GM18873 (cell line): ENCODE data around the gene CMAS.
"Not testable (repeated sequence)": the region's sequence is repeated elsewhere in the genome, so short reads cannot be mapped to it uniquely, and the experiment has no call there.

Source experiments
- ATAC-seq: cut with Tn5 transposase; IDR thresholded peaks from one replicate; pipeline ENCODE4 v1.9.1; 2021; ENCODE audit warnings: mild to moderate bottlenecking, moderate library complexity, moderate number of reproducible peaks; ENCODE audit not compliant: unreplicated experiment, low FRiP score

The CMAS gene

DNA sequence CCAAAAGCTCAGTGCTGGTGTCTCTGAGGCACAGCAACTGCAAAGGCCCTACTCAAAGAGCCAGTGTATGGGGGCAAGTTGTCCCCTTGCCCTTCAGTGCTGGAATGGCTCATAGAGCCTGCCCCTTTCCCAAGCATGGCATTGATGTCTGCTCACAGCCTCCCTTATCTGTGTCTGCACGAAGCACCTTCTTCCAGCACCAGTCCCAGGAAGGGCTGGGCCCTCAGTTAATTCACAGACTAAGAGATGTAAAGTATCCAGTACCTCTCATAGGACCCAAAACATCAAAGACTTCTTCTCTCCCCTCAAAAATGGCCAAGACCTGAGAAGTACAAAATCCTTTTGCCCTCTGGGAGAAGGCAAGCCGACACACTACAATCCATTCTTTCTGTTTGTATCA, 1.6 kb upstream of the CMAS start:
- ATAC-seq = no peak

DNA sequence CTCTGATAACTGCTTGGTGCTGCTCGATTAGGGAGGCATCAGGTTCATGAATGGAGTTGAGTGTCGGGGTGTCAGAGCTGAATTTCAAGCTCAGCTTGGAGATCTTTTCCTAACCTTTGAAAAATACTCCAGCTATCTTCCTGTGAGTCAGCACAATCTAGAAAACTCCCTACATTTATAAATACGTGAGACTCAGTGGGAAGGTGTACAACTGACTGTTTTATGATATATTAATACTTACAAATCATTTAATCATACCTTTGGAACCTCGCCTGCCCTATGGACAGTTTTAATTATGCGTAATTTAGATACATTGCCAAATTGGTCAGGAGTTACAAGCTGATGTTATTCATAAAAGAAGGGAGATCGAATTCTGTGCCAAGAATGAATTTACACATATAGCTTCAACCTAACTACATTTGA, 961 bp downstream of the CMAS start:
- ATAC-seq = no peak

DNA sequence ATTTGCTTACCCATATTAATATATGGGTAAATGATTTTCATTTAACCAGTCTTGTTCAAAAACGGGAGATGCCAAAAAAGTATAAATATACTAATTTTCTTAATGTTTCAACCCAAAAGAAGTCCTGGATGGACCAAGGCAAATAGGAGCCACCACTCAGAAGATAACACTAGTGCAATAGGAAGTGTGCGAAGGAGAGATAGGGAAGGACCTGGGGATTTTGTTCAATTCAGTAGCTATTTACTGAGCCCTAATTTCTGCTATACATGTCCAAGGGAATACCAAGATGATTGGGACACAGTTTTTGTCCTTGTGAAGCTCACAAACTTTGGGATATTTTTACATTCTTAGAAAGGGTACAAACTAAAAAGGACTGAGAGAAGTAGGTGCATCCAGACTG, 1.5 kb downstream of the CMAS start:
- ATAC-seq = no peak

DNA sequence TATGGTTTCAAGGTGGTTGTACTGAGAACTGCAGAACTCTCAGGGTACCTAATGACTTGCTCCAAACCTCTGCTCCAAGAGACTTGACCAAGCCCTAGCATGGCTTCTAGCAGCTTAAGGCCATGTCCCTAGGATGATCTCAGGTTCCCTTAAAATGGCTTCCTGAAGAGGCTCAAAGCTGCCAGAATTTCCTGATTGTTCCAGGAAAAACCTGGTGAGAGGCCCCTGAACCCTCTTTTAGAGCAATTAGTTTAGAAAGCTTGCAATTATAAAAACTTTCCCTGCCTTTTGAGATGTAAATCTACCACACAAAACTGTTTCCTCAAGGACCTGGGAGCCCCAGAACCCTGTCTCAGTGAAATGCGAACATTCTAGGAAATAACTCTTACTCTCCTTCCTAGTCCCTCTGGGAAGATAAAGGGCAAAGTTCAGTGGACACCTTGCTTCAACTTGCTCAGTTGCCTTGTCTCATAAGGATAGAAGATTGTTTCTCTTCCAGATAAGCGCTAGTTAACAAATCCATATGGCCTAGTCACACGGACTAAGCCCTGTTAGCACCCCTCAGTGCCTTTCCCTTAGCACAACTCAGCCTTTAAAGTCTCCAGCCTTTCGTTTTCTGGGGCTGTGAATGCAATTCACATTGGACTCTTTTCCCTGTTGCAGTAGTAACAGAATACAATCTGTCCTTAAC, 2.5 kb downstream of the CMAS start:
- ATAC-seq = no peak

DNA sequence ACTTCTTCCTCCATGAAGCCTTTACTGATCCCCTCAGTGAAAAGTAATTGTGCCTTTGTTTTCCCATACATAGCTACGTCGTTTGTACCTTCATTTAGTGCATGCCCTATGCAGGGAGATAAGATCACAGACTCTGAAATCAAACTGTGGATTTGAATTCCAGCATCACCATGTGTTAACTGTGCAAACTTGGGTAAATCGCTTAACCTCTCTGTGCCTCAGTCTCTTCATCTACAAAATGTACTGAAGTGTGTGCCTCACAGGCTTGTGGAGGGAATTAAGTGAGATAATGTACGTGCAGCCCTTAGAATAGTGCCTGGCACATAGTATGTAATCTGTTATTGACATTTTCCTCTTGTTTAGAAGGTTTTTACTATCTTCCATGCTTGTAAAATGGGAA, 4.1 kb downstream of the CMAS start:
- ATAC-seq = no peak

- no peak for ATAC-seq
These were observed 5.2 kb downstream of the CMAS start for GRCh38 chr12:22051114-22051698.

DNA sequence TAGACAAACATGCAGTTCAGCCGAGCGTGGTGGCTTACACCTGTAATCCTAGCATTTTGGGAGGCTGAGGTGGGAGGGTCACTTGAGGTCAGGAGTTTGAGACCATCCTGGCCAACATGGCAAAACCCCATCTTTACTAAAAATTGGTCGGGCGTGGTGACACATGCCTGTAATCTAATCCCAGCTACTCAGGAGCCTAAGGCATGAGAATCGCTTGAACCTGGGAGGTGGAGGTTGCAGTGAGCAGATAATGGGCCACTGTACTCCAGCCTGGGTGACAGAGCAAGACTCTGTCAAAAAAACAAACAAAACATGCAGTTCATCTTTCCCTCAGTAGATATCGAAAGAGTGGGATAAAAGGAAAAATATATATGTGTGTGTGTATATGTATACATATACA, 7.0 kb downstream of the CMAS start:
- ATAC-seq = not testable (repeated sequence)

DNA sequence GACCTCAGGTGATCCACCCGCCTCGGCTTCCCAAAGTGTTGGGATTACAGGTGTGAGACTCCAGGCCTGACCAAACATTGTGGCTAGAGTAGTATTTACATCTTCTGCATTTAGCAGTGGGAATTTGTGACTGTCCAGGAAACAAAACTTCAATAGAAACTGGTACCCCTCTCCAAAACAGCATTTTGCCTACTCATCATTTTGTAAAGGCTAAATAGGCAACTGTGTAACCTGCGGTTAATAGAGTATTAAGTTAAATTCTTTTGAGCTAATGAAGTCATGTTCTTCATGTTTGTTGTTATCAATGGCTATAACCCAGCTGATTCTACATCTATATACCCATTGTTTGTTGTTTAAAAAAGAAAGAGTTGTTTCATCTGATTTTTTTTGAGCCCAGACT, 8.1 kb downstream of the CMAS start:
- no peak for ATAC-seq

DNA sequence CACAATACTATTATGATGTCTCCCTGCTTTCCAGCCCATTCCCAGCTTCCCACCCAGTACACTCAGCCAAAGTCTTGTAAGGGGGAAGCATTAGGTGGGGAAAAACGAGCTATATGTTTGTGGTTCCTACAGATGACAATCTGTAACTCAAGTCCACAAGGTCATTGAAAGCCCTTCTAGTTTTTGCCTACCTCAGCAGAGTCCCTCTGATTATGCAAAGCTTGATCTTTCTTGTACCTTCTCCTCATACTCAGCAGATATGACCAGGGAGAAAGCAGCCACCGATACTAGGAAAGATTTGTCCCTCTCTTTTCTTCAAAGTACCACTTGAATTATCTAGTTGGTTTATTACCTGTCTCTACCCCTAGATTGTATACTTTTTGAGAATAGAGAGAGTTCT, 10.6 kb downstream of the CMAS start:
- no peak for ATAC-seq

DNA sequence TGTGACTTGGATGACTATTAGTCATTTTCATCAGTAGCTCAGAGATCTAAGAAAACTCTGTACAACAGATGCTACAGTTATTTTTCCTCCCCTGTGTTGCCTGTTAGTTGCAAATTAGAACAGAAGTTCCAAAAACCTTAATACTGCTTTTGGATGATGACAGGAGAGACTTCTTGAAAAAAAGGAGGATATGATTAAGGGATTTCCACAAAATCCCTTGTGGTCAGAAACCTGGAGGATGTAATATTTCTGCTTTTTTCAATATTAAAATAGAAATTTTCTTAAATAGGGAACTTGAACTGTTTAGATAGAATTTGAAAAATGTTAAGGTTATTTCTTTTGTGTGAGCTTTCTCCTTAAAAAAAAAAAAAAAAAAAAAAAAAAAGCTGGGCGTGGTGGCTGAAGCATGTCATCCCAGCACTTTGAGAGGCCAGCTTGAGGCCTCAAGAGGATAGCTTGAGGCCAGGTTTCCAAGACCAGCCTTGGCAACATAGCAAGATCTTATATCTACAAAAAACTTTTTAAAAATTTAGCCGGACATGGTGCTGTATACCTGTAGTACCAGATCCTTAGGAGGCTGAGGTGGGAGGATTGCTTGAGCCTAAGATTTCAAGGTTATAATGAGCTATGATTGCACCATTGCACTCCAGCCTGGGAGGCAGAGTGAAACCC, 14.1 kb downstream of the CMAS start:
- ATAC-seq = no peak

DNA sequence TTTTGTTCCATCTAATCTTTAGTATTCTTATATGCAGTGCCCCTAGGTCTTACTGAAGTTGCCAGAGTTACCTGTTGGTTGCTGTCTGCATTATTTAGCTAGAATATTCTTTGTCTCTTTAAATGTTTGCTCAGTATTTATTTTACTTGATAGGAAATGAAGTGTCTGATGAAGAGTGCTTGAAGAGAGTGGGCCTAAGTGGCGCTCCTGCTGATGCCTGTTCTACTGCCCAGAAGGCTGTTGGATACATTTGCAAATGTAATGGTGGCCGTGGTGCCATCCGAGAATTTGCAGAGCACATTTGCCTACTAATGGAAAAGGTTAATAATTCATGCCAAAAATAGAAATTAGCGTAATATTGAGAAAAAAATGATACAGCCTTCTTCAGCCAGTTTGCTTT, 18.9 kb downstream of the CMAS start:
- ATAC-seq = no peak

DNA sequence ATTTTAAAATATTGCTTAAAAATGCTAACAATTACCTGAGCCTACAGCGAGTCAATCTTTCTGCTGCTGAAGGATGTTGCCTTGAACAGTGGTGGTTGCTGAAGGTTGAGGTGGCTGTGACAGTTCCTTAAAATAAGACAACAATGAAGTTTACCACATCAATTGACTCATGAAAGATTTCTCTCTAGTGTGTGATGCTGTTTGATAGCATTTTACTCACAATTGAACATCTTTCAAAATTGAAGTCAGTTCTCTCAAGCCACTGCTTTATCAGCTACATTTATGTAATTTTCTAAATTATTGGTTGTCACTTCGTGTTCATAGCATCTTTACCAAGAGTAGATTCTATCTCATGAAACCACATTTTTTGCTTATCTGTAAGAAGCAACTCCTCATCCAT, 20.3 kb downstream of the CMAS start:
- ATAC-seq = no peak

DNA sequence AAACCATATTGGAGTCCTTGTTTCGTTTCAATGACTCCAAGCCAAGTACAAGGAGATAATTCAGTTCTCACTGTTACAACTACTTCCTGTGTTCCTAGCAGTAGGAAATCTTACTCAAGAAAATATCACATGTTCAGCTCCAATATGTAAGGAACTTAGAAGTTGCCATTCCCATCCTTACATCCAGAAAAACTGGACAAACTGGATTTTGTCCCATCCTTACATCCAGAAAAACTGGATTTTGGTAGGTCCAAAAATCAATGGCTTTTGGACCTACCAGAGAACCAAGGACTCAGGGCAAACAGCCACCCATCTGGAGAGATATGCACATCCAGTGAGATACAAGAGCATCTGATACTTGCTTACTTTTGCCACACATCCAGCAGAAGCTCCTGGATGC, 23.8 kb downstream of the CMAS start:
- ATAC-seq = no peak

GRCh38 chr12:22082190-22082701, 36.2 kb downstream of the CMAS start:
- no peak for ATAC-seq

DNA sequence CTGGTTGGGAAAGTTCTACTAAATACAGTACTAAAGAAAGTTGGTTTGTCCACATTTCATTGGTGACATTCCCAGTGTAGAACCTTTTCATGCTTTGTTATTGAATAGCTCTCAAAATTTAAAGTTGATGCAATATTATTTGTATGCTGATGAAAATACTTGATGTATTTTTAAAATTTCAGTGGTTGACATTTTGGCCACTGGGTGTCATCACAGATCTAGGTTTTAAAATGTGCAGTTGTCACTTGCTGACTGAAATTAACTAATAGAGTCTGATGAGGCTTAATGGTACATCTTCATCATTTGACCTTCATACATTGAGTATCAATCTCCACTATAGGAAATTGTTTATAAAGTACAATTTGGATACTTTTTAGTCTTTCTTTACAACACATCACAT, 37.1 kb downstream of the CMAS start:
- no peak for ATAC-seq

- no peak for ATAC-seq
These were observed 38.8 kb downstream of the CMAS start for GRCh38 chr12:22084852-22085251.

DNA sequence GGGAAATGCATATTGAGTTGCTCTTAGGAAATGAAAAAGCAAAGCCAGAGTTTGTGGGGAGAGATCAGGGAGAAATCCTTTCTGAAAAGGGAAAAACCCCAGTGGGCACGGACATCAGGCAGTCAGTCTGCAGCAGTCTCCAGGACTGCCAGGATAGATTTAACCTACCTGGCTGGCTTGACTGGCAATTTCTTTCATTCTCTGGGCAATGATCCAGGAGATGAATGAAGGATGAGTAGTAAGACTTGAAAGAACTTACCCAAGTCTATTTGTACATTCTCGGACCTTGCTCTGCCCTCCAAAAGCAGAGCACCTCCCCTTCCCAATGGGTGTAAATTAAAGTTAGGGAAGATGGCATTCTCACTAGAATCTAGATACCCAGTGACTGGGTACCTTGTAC, 42.9 kb downstream of the CMAS start:
- no peak for ATAC-seq

GRCh38 chr12:22089486-22089885, 43.5 kb downstream of the CMAS start:
- ATAC-seq = no peak

DNA sequence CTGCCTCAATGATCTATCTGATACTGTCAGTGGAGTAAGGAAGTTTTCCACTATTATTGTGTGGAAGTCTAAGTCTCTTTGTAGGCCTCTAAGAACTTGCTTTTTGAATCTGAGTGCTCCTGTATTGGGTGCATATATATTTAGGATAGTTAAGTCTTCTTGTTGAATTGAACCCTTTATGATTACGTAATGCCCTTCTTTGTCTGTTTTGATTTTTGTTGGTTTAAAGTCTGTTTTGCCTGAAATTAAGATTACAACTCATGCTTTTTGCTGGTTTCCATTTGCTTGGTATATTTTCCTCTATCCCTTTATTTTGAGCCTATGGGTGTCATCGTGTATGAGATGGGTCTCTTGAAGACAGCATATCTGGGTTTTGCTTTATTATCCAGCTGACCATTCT, 53.0 kb downstream of the CMAS start:
- not testable (repeated sequence) for ATAC-seq

DNA sequence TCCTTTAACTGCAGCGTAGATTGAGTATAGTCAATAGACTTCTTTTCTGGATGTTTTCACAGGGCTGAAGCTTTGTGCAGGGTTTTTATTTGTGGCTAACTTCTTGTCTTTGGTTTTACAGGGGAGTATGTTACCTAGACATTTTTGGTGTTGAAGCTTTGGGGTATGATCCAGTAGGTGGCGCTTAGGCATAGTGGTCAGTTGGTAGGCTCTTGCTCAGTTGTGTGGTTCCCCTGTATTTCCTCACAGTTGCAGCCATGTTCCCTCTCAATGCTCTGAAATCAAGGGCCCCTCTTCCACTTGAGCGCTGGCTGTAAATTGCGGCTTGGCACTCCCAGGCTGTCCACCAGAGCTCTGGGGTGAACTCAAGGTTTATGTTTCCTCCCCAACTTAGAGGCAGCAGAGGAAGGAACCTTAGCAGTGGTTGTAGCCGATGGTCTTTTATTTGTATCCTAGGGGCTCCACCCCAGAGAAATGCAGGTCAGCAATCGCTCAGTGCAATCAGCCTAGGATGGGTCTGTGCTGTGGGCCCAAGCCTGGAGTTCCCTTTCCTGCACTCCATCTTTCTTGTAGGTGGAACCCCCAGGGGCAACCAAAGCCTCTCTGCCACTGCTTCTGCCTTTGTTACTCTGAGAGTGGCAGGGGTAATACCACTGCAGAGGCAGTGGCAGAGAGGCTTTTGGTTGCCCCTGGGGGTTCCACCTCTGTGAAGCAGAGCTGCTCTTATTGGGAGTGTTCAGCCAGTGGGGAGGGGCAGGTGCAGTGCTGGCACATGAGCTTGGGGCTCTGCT, 55.1 kb downstream of the CMAS start:
- peak; percentile 85 for ATAC-seq

GRCh38 chr12:22101749-22102243, 55.8 kb downstream of the CMAS start:
- peak; percentile 29 for ATAC-seq
